Measurements from ENCODE around the gene CELF4.

Gene CELF4

GRCh38 chr18:37249171-37249886 lies 316.3 kb downstream of the CELF4 start:
- no peak for FAIRE-seq

DNA sequence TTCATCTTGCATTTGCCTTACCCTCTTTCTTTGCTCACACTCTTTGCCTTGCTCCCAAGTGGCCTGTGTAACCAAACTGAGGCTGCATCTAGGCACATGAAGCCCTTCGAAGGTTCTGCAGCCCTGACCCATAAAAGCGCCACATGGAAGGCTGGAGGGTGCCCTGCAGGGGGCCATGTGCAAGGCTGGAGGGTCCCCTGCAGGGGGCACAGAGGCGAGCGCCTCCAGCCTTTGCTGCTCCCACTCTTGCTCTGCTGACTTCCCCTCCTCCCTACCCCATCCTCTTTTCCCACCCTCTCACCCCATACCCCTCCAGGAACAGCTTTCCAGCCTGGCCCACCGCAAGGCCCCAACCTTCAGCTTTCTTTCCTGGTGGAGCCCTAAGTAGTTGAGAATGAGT lies 317.3 kb downstream of the CELF4 start:
- FAIRE-seq: no peak

DNA sequence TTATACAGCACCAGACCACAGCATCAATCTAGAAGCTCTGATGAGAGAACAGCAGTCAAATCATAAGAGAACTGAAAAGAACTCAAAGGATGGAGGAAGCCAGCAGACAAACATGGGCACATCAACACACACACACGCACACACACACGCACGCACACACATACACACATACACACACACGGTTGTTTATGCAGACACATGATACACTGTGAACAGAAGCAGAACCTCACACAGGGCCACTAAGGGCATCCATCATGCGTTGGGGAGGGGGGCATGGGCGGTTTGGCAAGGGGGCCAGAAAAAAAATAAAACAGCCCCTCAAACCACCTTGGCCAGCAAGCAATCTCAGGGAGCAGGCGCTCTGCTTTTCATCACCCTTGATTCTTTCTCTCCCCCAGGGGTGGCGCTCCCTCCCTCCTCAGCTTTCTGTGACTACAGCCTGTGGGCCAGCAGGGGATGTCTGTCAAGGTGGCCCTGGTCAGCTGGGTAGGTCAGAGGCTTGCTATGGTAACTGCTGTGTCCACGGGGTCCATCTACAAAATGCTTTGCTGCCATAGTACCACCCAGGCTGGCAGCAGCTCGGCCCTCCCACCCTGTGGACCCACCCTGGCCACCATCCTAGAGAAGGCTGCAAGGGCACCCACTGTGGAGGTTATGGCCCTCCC lies 318.0 kb downstream of the CELF4 start:
- FAIRE-seq: no peak

DNA sequence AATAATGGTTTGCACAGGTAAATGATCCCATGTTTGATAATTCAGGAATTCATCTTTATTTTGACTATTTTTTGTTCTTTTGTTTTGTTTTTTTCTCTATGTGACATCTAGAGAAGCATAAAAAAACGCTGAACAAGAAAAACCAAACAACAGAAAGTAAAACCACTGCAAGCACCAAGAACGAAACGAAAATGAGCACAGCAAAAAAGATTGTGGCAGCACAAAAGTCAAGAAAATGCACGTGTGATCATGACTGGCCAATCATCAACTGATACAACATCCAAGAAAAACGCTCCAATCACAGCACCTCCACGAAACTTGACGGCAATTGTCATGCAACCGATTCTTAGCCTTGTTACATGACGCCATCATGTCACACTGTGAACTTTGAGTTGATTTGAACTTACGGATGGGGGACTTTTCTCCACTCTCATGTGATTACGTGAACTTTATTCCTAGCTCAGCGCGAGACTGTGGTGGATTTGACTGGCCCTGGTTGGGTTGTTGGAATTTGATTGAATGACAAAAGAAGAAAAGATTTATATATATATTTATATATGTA lies 318.7 kb downstream of the CELF4 start:
- FAIRE-seq: peak; percentile 53

- no peak for FAIRE-seq
Observed at GRCh38 chr18:37244618-37245017, 321.0 kb downstream of the CELF4 start.

DNA sequence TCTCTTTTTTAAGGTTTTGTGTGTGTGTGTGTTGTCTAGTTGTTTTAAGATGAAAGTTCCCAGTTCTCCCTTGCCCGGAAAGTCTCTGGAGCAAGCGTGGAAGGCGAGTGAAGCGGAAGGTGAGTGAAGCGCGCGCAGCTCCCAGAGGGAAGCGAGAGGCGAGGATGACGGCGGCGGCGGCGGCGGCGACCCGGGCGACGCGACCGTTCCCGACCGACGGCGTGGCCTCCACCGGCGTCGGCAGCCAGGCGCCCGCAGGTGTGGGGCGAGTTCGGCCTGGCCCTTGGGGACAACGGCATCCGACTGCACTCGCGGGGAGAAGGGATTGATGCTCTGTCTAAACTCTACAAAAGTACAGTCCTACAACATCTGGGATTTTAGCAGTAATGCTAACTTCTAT lies 321.9 kb downstream of the CELF4 start:
- FAIRE-seq: no peak

DNA sequence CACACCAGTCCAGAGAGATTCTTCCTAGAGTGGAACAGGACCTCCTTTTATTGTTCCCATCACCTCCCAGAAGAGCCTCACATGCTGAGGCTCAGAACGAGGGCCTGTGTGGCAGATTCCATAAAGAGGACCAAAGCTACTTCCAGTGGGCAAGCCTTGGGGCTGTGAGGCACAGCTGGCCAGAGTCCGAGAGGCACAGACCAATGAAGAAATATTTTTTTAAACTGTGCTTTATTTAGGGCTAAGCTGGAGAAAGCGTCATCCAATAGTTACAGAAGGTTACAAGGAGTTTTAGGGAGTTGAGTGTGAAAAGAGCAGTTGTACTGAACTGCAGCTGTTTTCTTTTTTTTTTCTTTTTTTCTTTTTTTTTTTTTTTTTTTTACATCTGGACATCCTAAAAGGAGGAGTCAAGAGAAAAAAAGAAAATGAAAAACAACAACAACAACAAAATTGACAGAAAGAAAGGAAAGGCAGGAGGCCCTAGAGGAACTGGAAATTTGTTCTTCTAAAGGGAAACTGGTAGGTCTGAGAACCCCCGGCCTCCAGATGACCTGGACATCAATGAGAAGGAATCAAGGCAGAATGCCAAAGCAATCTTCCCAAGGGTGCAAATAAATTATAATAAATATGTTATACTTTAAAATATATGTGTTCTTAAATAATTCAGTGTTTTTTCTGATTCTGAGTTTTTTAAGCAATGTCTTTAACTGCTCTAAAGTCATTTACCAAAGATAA lies 322.6 kb downstream of the CELF4 start:
- FAIRE-seq: no peak

DNA sequence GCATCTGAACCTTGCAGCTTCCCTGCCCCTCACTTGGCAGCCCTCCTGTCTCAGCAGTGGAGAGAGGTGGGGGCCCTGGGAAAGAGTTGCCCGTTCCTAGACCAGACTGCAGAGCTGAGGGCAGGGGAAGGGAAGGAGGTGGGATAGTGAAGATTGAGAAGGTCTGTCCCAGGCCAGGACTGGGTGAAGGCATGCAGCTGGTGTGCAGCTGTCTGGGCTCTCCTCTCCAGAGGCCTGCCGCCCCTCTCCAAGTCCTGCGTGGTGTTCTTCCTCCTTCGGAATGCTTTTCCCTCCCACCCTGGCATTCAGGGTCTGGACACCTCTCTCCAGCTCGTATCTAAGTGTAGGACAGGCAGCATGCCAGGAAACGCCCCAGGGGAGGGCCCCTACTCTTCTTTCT lies 323.5 kb downstream of the CELF4 start:
- FAIRE-seq: no peak

GRCh38 chr18:37238282-37239108 lies 327.1 kb downstream of the CELF4 start:
- no peak for FAIRE-seq

DNA sequence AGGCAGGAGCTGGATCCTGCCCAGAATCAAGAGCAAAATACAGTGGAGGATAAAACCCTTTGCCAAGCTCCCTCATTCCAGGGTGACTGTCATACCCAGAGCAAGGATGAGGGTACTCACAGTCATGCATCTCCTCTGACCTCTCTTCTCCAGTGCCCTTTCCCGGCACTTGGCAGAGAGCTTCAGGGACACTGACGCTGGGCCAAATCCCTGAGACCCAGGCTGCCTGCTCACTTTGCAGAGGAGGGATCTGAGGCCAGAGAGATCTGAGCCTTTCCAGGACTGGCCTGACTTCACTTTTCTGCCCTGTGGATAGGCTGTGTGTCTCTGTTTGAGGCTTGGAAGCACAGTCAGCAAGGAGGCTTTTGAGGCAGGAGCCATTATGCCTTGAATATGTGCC lies 330.0 kb downstream of the CELF4 start:
- FAIRE-seq: no peak

DNA sequence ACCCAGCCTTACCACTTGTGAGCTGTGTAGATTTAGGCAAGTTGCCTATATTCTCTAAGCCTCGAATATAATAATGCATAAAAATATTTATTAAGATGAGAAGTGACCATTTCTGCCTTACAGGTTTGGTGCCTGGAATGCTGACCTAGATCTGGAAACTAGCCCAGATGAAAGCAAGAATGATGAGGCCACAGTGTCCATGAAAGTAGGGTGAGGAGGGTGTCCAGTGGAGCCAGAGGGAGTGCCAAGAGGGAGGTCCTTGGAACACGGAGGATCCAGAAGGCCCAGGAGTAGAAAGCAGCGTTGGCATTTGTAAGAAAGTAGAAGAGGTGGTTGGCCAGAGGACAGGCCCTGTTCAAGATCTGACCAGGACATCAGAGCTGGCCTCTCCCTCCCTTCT lies 334.3 kb downstream of the CELF4 start:
- no peak for FAIRE-seq

DNA sequence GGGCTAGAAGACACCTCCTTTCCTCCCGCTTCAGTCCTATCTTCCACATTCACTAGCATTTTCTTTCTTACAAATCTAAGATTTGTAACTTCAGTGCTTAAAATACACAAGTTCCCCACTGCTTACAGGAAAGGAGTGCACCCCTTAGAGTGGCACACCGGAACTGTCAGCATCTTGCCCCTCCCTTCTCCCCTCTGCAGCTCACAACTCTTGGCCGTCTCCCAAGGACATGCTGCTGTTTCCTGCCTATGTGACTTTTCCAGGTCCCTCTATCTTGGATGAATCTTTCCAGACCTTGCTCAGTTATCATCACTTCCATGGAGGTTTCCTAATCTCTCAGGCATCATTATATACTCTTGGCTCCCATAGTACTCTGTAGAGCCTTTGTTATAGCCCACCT lies 334.8 kb downstream of the CELF4 start:
- FAIRE-seq: no peak

GRCh38 chr18:37225279-37225678 lies 340.3 kb downstream of the CELF4 start:
- FAIRE-seq: no peak

GRCh38 chr18:37222999-37223378 lies 342.6 kb downstream of the CELF4 start:
- FAIRE-seq: no peak

DNA sequence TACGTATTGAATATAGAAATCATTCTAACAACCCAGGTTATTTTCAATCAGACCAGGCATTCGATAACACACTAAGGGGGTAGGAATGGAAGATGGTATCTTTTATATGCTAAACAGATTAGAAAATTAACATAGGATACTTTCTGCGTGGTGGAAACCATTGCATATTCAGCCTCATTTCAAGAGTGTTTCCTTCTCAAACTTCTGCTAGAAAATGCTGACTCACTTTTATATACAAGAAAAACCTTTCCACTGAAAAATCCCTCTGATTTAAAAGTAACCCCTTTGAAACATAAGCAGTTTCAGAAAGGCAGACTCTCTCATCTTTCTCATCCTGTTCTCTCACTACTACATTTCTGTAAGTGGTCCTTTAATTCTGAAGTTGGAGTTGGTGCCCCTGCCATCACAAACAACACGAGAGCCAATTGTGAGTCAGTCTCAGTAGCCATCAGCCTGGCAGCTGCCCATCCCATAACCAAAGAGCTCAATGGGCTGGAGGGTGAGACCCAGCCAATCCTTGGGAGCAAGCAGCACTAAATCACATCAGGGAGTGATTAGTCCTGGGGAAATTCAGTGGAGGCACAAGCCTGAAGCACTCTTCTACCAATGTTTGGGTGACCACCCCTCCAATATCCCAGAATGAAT lies 343.1 kb downstream of the CELF4 start:
- no peak for FAIRE-seq

DNA sequence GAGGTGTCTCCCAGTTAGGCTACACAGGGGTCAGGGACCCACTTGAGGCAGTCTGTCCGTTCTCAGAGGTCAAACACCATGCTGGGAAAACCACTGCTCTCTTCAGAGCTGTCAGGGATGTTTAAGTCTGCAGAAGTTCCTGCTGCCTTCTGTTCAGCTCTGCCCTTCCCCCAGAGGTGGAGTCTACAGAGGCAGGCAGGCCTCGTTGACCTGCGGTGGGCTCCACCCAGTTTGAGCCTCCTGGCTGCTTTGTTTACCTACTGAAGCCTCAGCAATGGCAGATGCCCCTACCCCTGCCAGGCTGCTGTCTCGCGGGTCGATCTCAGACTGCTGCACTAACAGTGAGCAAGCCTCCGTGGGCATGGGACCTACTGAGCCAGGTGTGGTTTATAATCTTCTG lies 346.3 kb downstream of the CELF4 start:
- no peak for FAIRE-seq

DNA sequence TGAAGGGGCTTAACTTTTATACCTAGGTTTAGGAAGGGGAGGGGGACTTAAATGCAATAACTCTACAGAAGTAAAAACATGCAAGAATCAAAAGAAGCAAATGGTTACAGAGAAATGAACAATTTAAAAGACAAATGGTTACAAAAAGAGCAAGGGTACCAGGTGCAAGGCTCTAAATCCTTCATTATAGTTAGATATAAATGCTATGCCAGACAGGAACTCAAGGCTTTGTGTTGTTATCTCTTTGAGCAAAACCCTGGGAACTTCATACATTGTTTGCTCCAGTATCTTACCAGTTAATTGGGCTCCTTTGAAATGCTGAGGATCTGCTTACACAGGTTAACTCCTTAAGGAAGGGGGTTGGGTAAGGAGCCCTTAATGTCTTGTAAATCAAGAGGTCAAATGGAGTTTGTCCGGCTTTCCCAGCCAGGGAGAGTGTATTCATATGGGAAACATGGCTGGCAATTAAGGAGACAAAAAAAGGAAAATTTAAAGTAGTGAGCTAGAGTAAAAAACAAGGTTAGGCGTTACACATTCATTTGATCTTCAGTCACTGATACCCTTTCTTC lies 347.5 kb downstream of the CELF4 start:
- FAIRE-seq: no peak

DNA sequence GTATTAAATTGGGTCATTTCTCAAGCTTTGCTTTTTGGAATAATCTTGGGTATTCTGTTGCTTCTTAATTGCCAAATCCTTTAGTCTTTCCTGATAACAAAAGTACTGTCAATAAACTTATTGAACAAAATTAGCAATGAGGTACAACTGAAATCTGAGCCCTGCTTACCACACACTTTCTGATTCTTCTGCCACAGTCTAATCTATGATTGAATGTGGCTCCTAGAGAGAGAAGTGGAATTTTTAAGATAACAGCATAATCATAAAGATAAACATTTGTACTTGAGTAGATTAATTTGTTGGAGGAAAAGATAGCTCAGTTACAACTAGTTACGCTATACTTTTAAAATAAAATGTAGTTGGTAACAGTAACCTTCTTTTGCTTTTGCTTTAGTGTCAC lies 354.8 kb downstream of the CELF4 start:
- no peak for FAIRE-seq

DNA sequence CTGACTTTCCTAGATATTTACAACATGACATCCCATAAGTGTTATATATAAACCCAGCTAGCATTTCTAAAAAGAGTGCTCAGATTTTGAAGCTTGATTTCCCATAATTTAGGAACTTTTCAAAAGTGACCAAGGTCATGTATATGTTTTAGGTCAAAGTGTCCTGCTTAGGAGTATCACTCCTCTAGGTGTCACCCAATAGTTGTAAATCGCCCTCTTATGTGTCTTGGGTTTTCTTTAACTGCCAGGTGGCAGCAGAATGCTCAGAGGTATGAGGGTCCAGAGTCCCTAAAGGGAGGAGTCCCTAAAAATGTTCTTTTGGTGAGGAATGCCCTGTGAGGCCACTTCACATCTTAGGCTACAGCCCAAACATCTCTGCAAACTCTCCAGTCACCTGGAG lies 358.3 kb downstream of the CELF4 start:
- no peak for FAIRE-seq

- FAIRE-seq: no peak
Observed at GRCh38 chr18:37199741-37200140, 365.9 kb downstream of the CELF4 start.

Data from islet of Langerhans (tissue), 1 donor.